Keratinocyte (primary cell): ENCODE data around the gene CCDC74A. TPM values are rescaled to one million over a fixed set of nuclear protein-coding genes. Genes with fewer than 3 reads are reported as not detected.
"Not testable (repeated sequence)": the region's sequence is repeated elsewhere in the genome, so short reads cannot be mapped to it uniquely, and the experiment has no call there.

ENCODE experiments used
- DNase-seq: peaks from one replicate; pipeline ENCODE4 v3.0.0-alpha.2; 2011; ENCODE audit warnings: low read depth, missing footprints, low spot score
- FAIRE-seq: peaks from 2 replicates; lab custom pipeline; 2011; peaks lifted over from hg19 to GRCh38; lab: Jason Lieb, UNC
- H2AFZ ChIP-seq: 2 replicates; pipeline ENCODE4 v1.6.0; 2012; ENCODE audit warnings: low read length, control low read depth, inconsistent platforms; ENCODE audit not compliant: control insufficient read depth
- H3K27ac ChIP-seq: 2 replicates; pipeline ENCODE4 v1.5.1; 2011; ENCODE audit warnings: low read length; ENCODE audit not compliant: control insufficient read depth, insufficient read depth
- H3K27me3 ChIP-seq: 3 replicates; pipeline ENCODE4 v1.6.0; 2011; ENCODE audit warnings: low read length; ENCODE audit not compliant: control insufficient read depth, insufficient read depth; ENCODE audit errors: extremely low read depth
- H3K36me3 ChIP-seq, 2 experiments: 2 replicates in 1 of 2; 3 replicates in 1 of 2; pipeline ENCODE4 v1.5.1; 2011; ENCODE audit warnings: low read length in 2 of 2, mild to moderate bottlenecking in 1 of 2; ENCODE audit not compliant: control insufficient read depth in 2 of 2, insufficient read depth in 2 of 2; ENCODE audit errors: extremely low read depth in 1 of 2
- H3K4me1 ChIP-seq: 3 replicates; pipeline ENCODE4 v1.5.1; 2011; ENCODE audit warnings: low read length; ENCODE audit not compliant: control insufficient read depth, insufficient read depth; ENCODE audit errors: extremely low read depth
- H3K4me2 ChIP-seq: 3 replicates; pipeline ENCODE4 v1.6.0; 2011; ENCODE audit warnings: low read depth, low read length; ENCODE audit not compliant: control insufficient read depth, insufficient read depth; ENCODE audit errors: extremely low read depth
- H3K4me3 ChIP-seq, 3 experiments: fragments of 200-600 bp in 1 of 3; sonication (generic) in 1 of 3; 2 replicates in 2 of 3; 3 replicates in 1 of 3; pipeline ENCODE4 v1.5.1; 2011 to 2016; ENCODE audit warnings: low read length in 3 of 3, mild to moderate bottlenecking in 3 of 3, control low read depth in 2 of 3, inconsistent platforms in 1 of 3, low read depth in 1 of 3, mixed read lengths in 1 of 3, mixed run types in 1 of 3, moderate library complexity in 1 of 3; ENCODE audit not compliant: control insufficient read depth in 2 of 3, insufficient read depth in 2 of 3; ENCODE audit errors: extremely low read depth in 1 of 3
- H3K79me2 ChIP-seq: 2 replicates; pipeline ENCODE4 v1.6.0; 2012; ENCODE audit warnings: low read length; ENCODE audit not compliant: control insufficient read depth, insufficient read depth
- H3K9ac ChIP-seq: 3 replicates; pipeline ENCODE4 v1.6.0; 2011; ENCODE audit warnings: low read length; ENCODE audit not compliant: control insufficient read depth, insufficient read depth; ENCODE audit errors: extremely low read depth
- H3K9me1 ChIP-seq: 3 replicates; pipeline ENCODE4 v1.6.0; 2011; ENCODE audit warnings: low read length; ENCODE audit not compliant: control insufficient read depth, insufficient read depth; ENCODE audit errors: extremely low read depth
- H3K9me3 ChIP-seq: 2 replicates; pipeline ENCODE4 v1.5.1; 2012; ENCODE audit warnings: low read depth, low read length; ENCODE audit not compliant: control insufficient read depth
- H4K20me1 ChIP-seq: 3 replicates; pipeline ENCODE4 v1.6.0; 2011; ENCODE audit warnings: low read length; ENCODE audit not compliant: control insufficient read depth, insufficient read depth; ENCODE audit errors: extremely low read depth
- EZH2 ChIP-seq: IDR thresholded peaks from one replicate; pipeline ENCODE4 v1.6.1; 2012; ENCODE audit warnings: inconsistent platforms, mild to moderate bottlenecking, low read length, moderate library complexity
- dilution Hi-C: fragments of 300-500 bp; cut with MboI; formaldehyde crosslinking; loops from one replicate; pipeline ENCODE4 v1.7.0; 2020; ENCODE audit warnings: low sequenced_read_pairs; ENCODE audit not compliant: extremely low pct_ligation_motif_present
- polyA plus RNA-seq, 5 experiments: library from polyadenylated mRNA; depleted of rRNA in 3 of 5; stranded (reverse) in 3 of 5; stranded (forward) in 1 of 5; unstranded in 1 of 5; fragments of >200 nt; gene quantifications; 1 replicate in 1 of 5; 2 replicates in 3 of 5; 3 replicates in 1 of 5; pipeline versions ENCODE4 v1.2.1 to v1.2.3, GENCODE V29; 2011 to 2012; ENCODE audit warnings: missing spikeins in 2 of 5, low read depth in 1 of 5, low replicate concordance in 1 of 5
- TF ChIP-seq, protein P1 (sequence below), 3 experiments: IDR thresholded peaks in 1 of 3; conservative IDR thresholded peaks in 1 of 3; optimal IDR thresholded peaks in 1 of 3; 2 replicates in 2 of 3; 3 replicates in 1 of 3; pipeline versions ENCODE3 to v1.5.1; 2011; ENCODE audit warnings: low read length in 3 of 3, mild to moderate bottlenecking in 3 of 3, moderate library complexity in 2 of 3, control low read depth in 1 of 3, inconsistent platforms in 1 of 3; ENCODE audit not compliant: insufficient read depth in 2 of 3; ENCODE audit errors: extremely low read depth in 1 of 3

Gene CCDC74A
- polyA plus RNA-seq, 1 donor (not counting 4 experiments of a cell fraction or from before 2014, with no cell fraction given): 4.3 TPM

DNA sequence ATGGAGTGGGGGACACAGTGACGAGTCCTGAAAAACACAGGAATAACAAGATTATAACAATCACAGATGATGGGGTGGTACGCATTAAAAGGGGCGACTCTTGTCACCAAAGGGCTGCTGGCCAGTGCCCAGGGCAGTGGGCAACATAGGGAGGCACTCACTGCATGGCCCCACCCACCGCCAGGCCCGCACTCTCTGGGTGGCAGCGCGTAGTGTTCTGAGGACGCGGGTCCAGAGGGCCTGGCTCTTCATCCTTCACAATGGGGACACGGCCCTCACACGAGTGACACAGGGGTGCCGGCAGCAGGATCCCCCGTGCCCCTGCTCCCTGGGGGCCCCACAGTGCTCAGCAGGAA lies 6.6 kb downstream of the CCDC74A start:
- dilution Hi-C loops, FAIRE-seq: not testable (repeated sequence)

DNA sequence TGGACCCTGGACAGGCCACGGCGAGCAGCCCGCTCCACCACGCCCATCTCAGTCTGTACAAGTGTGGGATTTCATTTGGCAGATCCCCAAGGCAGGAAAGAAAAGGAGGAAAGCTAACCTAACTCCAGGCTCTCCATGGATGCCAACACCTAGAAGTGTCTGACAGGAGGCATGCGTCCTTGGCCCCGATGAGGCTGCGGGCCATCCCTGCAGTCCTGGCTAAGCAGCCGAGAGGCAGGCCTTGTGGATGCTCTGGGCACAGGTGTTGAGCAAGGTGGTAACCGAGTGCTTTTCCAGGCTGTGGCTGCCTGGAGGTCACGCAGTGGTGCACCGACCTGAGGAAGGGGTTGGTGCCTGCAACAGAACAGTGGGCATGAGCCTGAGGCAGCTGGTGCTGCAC lies 7.3 kb downstream of the CCDC74A start:
- H3K36me3 ChIP-seq, H2AFZ ChIP-seq, H3K4me1 ChIP-seq, H3K27me3 ChIP-seq, FAIRE-seq, H4K20me1 ChIP-seq, H3K79me2 ChIP-seq, H3K4me3 ChIP-seq, dilution Hi-C loops, H3K9me1 ChIP-seq, H3K4me2 ChIP-seq, H3K9me3 ChIP-seq, H3K9ac ChIP-seq, H3K27ac ChIP-seq, DNase-seq: not testable (repeated sequence)

More for the DNA sequence above, 6.6 kb downstream of the CCDC74A start:
- H3K9me3 ChIP-seq, DNase-seq, H3K9me1 ChIP-seq, H3K79me2 ChIP-seq, H3K4me1 ChIP-seq, H3K36me3 ChIP-seq, H3K4me2 ChIP-seq, H3K27me3 ChIP-seq, H3K27ac ChIP-seq, H2AFZ ChIP-seq, H3K9ac ChIP-seq, H4K20me1 ChIP-seq, H3K4me3 ChIP-seq: not testable (repeated sequence)

DNA sequence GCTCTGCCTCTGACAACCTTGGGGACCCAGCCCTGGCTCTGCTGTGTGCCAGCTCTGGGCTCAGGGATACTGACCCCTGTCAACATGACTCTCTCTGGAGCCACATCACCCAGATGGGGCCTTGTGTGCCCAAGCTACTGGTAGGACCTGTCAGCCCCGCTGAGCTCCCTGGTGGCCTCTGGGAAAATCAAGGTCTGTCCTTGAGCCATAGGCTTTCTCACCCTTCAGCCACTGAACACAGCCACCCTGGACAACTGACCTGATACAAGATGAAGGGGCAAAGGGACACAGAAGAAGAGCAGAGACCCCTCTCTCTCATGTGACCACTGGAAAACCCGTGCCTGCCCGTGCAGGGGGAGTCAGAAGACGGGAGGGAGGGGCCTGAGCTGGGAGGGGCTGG lies 7.8 kb downstream of the CCDC74A start:
- TF ChIP-seq EZH2: no peak
- TF ChIP-seq, protein P1, sequence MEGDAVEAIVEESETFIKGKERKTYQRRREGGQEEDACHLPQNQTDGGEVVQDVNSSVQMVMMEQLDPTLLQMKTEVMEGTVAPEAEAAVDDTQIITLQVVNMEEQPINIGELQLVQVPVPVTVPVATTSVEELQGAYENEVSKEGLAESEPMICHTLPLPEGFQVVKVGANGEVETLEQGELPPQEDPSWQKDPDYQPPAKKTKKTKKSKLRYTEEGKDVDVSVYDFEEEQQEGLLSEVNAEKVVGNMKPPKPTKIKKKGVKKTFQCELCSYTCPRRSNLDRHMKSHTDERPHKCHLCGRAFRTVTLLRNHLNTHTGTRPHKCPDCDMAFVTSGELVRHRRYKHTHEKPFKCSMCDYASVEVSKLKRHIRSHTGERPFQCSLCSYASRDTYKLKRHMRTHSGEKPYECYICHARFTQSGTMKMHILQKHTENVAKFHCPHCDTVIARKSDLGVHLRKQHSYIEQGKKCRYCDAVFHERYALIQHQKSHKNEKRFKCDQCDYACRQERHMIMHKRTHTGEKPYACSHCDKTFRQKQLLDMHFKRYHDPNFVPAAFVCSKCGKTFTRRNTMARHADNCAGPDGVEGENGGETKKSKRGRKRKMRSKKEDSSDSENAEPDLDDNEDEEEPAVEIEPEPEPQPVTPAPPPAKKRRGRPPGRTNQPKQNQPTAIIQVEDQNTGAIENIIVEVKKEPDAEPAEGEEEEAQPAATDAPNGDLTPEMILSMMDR (optimal IDR thresholded peaks at IDR 0.05 in 1 of 3, IDR thresholded peaks at IDR 0.05 in 1 of 3, conservative IDR thresholded peaks at IDR 0.05 in 1 of 3; ENCODE audit: extremely low read depth in 1 of 3, insufficient read depth in 2 of 3, low read length in 3 of 3): no peak
- Histone ChIP-seq H3K9me3 (no peaks in the 10 kb centered on the region), H3K79me2 (no peaks in the 10 kb centered on the region), H3K27ac (no peak overlapping the region), H3K4me3 (no peak overlapping the region), H3K9me1 (no peaks in the 10 kb centered on the region), H3K9ac (no peak overlapping the region), H3K27me3 (no peaks in the 10 kb centered on the region), H2AFZ (no peak overlapping the region), H3K36me3 (no peaks in the 10 kb centered on the region), H4K20me1 (no peaks in the 10 kb centered on the region), H3K4me1 (no peaks in the 10 kb centered on the region), H3K4me2 (no peak overlapping the region)
- dilution Hi-C loops: no loop called here
- no peak for FAIRE-seq
- DNase-seq: no peak

DNA sequence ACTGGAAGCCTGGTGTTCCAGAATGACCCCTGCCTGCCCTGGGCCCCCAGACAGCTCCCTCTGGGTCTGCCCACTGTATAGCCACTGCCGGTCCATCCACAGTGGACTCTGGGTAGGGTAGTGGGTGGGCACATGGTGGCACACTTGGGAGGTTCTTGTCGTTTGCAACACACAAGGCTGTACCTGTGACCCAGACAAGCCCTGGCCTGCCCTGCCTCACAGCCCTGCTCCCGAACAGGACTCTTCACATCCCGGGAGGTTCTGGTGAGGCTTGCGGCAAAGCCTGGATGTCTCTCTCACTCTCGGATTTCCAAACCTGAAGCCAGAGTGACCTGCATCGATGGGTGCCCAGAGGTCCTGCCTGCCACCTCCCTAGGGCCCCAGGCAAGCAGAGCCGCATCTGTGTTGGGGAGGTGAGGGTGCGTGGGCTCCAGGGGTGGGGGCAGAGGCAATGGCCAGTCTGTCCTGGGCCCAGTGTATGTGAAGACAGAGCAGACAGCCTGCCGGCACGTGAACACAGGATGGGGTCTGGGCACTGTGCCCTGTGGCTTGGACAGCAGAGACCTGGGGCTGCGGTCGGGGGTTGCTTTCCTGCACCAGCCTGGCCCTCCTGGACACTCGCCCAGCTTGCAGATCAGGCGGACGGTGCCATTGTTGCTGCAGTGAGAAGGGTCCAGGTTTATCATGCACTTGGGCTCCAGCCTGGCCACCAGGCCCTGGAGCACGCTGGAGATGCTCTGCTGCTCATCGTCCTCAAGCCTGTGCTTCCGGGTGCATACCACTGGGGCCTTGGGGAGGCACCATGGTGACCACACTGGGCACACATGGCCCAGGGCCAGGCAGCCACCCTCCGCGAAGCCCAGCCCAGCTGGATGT lies 8.5 kb downstream of the CCDC74A start:
- H3K4me3 ChIP-seq, H3K4me1 ChIP-seq, H3K9ac ChIP-seq, H3K27me3 ChIP-seq, H3K79me2 ChIP-seq, H3K9me3 ChIP-seq, H3K9me1 ChIP-seq, dilution Hi-C loops, H3K36me3 ChIP-seq, H3K4me2 ChIP-seq, H3K27ac ChIP-seq, H4K20me1 ChIP-seq, DNase-seq: not testable (repeated sequence)
- peak; percentile 63 for FAIRE-seq
- H2AFZ ChIP-seq: peak overlapping the region; percentile 15
